ENCODE measurements around the gene NR4A3. TPM values are rescaled to one million over a fixed set of nuclear protein-coding genes. Genes with fewer than 3 reads are reported as not detected.

The NR4A3 gene
- total RNA-seq, 1 experiment from 2014 or later: 0.86 TPM

DNA sequence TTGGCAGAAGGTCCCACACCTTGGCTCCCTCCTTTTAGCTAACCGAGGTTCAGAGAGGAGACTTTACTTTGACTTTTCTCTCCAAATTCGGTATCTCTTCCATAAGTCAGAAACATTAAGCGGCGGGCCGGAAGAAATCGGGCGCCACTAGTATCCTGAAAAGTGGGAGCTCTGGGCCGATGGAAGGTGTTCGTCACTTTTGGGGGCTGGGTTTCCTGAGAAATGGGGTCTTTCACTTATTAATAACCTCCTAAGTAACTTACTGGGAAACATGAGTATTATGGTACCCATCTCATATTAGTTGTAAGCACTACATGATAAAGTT, 85.5 kb downstream of the NR4A3 start:
- peak overlapping the region; percentile 68 to 82 for H3K4me3 ChIP-seq (replicated peaks in 1 of 2; ENCODE audit: low read depth in 1 of 2, low read length in 2 of 2)
- H3K4me2 ChIP-seq (ENCODE audit: low read length): peak overlapping the region; percentile 76
- POLR2A ChIA-PET: no interaction called here
- no peaks in the 10 kb centered on the region for H3K36me3 ChIP-seq (ENCODE audit: control insufficient read depth in 1 of 2, insufficient read depth in 2 of 2, low read length in 2 of 2)
- H3K9me3 ChIP-seq (ENCODE audit: control insufficient read depth in 1 of 2, insufficient read depth in 1 of 2, low read depth in 1 of 2, low read length in 2 of 2): no peaks in the 10 kb centered on the region
- H4K20me1 ChIP-seq (ENCODE audit: insufficient read depth): no peaks in the 10 kb centered on the region
- no peaks in the 10 kb centered on the region for H3K27me3 ChIP-seq (ENCODE audit: insufficient read depth, low read length)
- H3K27ac ChIP-seq (ENCODE audit: low read depth, low read length): peak overlapping the region; percentile 79
- peak overlapping the region; percentile 88 for H3K9ac ChIP-seq (ENCODE audit: low read length)
- no peaks in the 10 kb centered on the region for H3K9me2 ChIP-seq (ENCODE audit: insufficient read depth)
- peaks cover 3 to 16% of the 10 kb centered on the region in 2 experiments; a peak in 3 of 4 replicates for H3K4me1 ChIP-seq (ENCODE audit: control insufficient read depth in 1 of 2, insufficient read depth in 2 of 2, low read length in 2 of 2)
- no peak for DNase-seq (ENCODE audit: low read depth, low spot score)
- ATAC-seq: no peak
- BruUV-seq (replicated peaks): no TSS peak
- intact Hi-C loops (cut with micrococcal nuclease): loop anchor here (2.0 to 5.0 kb wide), 2 partner anchors 86 to 690 kb away; partner anchors contain the start of gene NR4A3
- CTCF ChIA-PET: no interaction called here
- no peak overlapping the region for H2AFZ ChIP-seq (ENCODE audit: low read depth, low read length, poor library complexity, severe bottlenecking)
- TF ChIP-seq SIN3A (IDR thresholded peaks at IDR 0.05; ENCODE audit: low read depth) (0 out of 2 replicates have a peak, but pooled peaks have one; percentile 23), CEBPB (IDR thresholded peaks at IDR 0.05; ENCODE audit: low read depth) (no peak)
- peaks cover 23% of the 10 kb centered on the region for H3K79me2 ChIP-seq (ENCODE audit: insufficient read depth, low read length)
- RAD21 ChIA-PET (ENCODE audit: low non-redundant PET in 1 of 2, low total read pairs in 2 of 2, uncharacterized antibody in 2 of 2, unreplicated experiment in 2 of 2): no interaction called here

- CTCF ChIA-PET: no interaction called here
- H3K27ac ChIP-seq (ENCODE audit: low read depth, low read length): no peak overlapping the region
- no peak overlapping the region for H3K4me3 ChIP-seq (replicated peaks in 1 of 2; ENCODE audit: low read depth in 1 of 2, low read length in 2 of 2)
- TF ChIP-seq REST (IDR thresholded peaks at IDR 0.05; ENCODE audit: low read depth) (no peak), RAD21 (IDR thresholded peaks at IDR 0.05; ENCODE audit: low read depth) (no peak), POLR2A (IDR thresholded peaks at IDR 0.05; ENCODE audit: borderline replicate concordance, extremely low read depth, insufficient read depth, insufficient read length) (no peak), ZNF274 (IDR thresholded peaks at IDR 0.05; ENCODE audit: low read depth, low read length) (no peak), SRF (IDR thresholded peaks at IDR 0.05; ENCODE audit: low read depth) (no peak), ELF1 (IDR thresholded peaks at IDR 0.05; ENCODE audit: borderline replicate concordance, low read depth) (no peak), ATF3 (IDR thresholded peaks at IDR 0.05) (no peak), CTCF (IDR thresholded peaks at IDR 0.05 in 2 of 3, conservative IDR thresholded peaks at IDR 0.05 in 1 of 3; ENCODE audit: borderline replicate concordance in 1 of 3, insufficient read depth in 1 of 3, low read depth in 2 of 3, low read length in 2 of 3) (no peak), FOSL1 (IDR thresholded peaks at IDR 0.05; ENCODE audit: low read depth) (no peak), SIN3A (IDR thresholded peaks at IDR 0.05; ENCODE audit: low read depth) (no peak), CEBPB (IDR thresholded peaks at IDR 0.05; ENCODE audit: low read depth) (no peak), MAX (IDR thresholded peaks at IDR 0.05) (no peak)
Observed at GRCh38 chr9:99911600-99911999, 89.9 kb downstream of the NR4A3 start.

More at GRCh38 chr9:99911600-99911999, 89.9 kb downstream of the NR4A3 start:
- RAD21 ChIA-PET (ENCODE audit: low non-redundant PET in 1 of 2, low total read pairs in 2 of 2, uncharacterized antibody in 2 of 2, unreplicated experiment in 2 of 2): no interaction called here
- no peaks in the 10 kb centered on the region for H3K9me2 ChIP-seq (ENCODE audit: insufficient read depth)
- BruUV-seq (replicated peaks): no TSS peak
- no peak overlapping the region for H2AFZ ChIP-seq (ENCODE audit: low read depth, low read length, poor library complexity, severe bottlenecking)
- intact Hi-C loops (cut with micrococcal nuclease): no loop called here
- H4K20me1 ChIP-seq (ENCODE audit: insufficient read depth): no peaks in the 10 kb centered on the region
- ATAC-seq (no peak), DNase-seq (ENCODE audit: low read depth, low spot score) (no peak)
- no peaks in the 10 kb centered on the region for H3K9me3 ChIP-seq (ENCODE audit: control insufficient read depth in 1 of 2, insufficient read depth in 1 of 2, low read depth in 1 of 2, low read length in 2 of 2)
- no peak overlapping the region for H3K9ac ChIP-seq (ENCODE audit: low read length)
- no peak overlapping the region for H3K4me2 ChIP-seq (ENCODE audit: low read length)
- peaks cover 23% of the 10 kb centered on the region for H3K79me2 ChIP-seq (ENCODE audit: insufficient read depth, low read length)
- POLR2A ChIA-PET: interaction anchor here (0.6 kb wide), 1 partner anchor 1061 kb away, joined by 4 read pairs; no protein-coding TSS in a partner anchor
- H3K4me1 ChIP-seq (ENCODE audit: control insufficient read depth in 1 of 2, insufficient read depth in 2 of 2, low read length in 2 of 2): peaks cover 0 to 5% of the 10 kb centered on the region in 2 experiments; a peak in 2 of 4 replicates
- H3K27me3 ChIP-seq (ENCODE audit: insufficient read depth, low read length): no peaks in the 10 kb centered on the region
- peaks cover 0 to 8% of the 10 kb centered on the region in 2 experiments; a peak in 1 of 4 replicates for H3K36me3 ChIP-seq (ENCODE audit: control insufficient read depth in 1 of 2, insufficient read depth in 2 of 2, low read length in 2 of 2)

Data from HCT116 (cell line).